Measurements from ENCODE around the gene TOR1B.
A peak's percentile ranks its signal among the peaks of the same experiment; 100 is the strongest.

DNA sequence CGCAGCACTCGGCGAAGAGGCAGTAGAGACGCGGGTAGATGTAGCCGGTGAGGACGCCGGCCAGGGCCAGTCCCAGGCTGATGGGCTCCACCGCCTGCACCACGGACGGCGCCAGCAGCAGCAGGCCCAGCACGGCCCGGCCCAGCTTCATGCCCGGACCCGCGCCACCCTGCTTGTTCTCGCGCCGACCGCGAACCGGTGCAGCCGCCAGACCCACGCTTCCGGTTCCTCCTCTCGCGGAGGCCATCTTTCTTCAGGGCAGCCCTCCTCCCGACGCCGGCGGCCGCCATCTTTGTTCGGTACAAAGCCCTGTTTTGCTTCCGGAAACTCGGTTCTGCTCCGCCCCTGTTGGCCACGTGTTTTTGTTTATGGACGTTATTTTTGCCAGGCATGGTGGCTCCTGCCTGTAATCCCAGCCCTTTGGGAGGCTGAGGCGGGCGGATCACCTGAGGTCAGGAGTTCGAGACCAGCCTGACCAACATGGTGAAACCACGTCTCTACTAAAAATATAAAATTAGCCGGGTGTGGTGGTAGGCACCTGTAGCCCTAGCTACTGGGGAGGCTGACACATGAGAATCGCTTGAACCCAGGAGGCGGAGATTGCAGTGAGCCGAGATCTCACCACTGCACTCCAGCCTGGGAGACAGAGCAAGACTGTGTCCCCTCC is 21.1 kb downstream of the TOR1B start, which contains the start of gene TOR1A:
- TF ChIP-seq, protein P1, sequence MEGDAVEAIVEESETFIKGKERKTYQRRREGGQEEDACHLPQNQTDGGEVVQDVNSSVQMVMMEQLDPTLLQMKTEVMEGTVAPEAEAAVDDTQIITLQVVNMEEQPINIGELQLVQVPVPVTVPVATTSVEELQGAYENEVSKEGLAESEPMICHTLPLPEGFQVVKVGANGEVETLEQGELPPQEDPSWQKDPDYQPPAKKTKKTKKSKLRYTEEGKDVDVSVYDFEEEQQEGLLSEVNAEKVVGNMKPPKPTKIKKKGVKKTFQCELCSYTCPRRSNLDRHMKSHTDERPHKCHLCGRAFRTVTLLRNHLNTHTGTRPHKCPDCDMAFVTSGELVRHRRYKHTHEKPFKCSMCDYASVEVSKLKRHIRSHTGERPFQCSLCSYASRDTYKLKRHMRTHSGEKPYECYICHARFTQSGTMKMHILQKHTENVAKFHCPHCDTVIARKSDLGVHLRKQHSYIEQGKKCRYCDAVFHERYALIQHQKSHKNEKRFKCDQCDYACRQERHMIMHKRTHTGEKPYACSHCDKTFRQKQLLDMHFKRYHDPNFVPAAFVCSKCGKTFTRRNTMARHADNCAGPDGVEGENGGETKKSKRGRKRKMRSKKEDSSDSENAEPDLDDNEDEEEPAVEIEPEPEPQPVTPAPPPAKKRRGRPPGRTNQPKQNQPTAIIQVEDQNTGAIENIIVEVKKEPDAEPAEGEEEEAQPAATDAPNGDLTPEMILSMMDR (IDR thresholded peaks at IDR 0.05; ENCODE audit: low read depth, low read length) = no peak
- TF ChIP-seq POLR2A (IDR thresholded peaks at IDR 0.05; ENCODE audit: extremely low read depth, insufficient read length) = peak; percentile 74

Measured in NB4 (cell line).